Common myeloid progenitor, CD34-positive (primary cell): ENCODE results near the gene PAGE1.
"Not testable (repeated sequence)": the region's sequence is repeated elsewhere in the genome, so short reads cannot be mapped to it uniquely, and the experiment has no call there.

ENCODE experiments used
- CTCF ChIA-PET: fragments of 350-600 bp; sonication (Branson Sonifier 250); formaldehyde crosslinking; loops from one replicate; lab custom pipeline; 2021; ENCODE audit warnings: antibody characterized with exemption; lab: Charles Lee
- POLR2A ChIA-PET: fragments of 350-600 bp; sonication (Branson Sonifier 250); formaldehyde crosslinking; loops from one replicate; lab custom pipeline; 2021; ENCODE audit warnings: antibody characterized with exemption; lab: Charles Lee
- DNase-seq, 3 donors: peaks; one replicate each; pipeline versions ENCODE4 v3.0.0 to v3.0.0-alpha.2; 2013
- H3K27ac ChIP-seq, 2 experiments: 1 replicate in 1 of 2; 2 replicates in 1 of 2; pipeline ENCODE4 v1.7.0; 2013; ENCODE audit warnings: inconsistent platforms in 2 of 2, low read length in 2 of 2, mild to moderate bottlenecking in 2 of 2, low read depth in 1 of 2, moderate library complexity in 1 of 2; ENCODE audit not compliant: severe bottlenecking in 2 of 2, insufficient read depth in 1 of 2, poor library complexity in 1 of 2
- H3K27me3 ChIP-seq, 5 experiments: replicated peaks in 2 of 5; 1 replicate in 3 of 5; 2 replicates in 2 of 5; pipeline versions ENCODE4 v1.6.1 to v1.7.0; 2013; ENCODE audit warnings: low read length in 4 of 5, mild to moderate bottlenecking in 2 of 5, moderate library complexity in 2 of 5, inconsistent platforms in 1 of 5; ENCODE audit not compliant: insufficient read depth in 5 of 5, control insufficient read depth in 4 of 5
- H3K36me3 ChIP-seq, 4 experiments: 1 replicate in 2 of 4; 2 replicates in 2 of 4; pipeline versions ENCODE4 v1.6.1 to v1.7.0; 2013; ENCODE audit warnings: low read length in 3 of 4, control low read depth in 1 of 4, mild to moderate bottlenecking in 1 of 4; ENCODE audit not compliant: control insufficient read depth in 4 of 4, insufficient read depth in 4 of 4
- H3K4me1 ChIP-seq, 4 experiments: 1 replicate in 3 of 4; 2 replicates in 1 of 4; pipeline versions ENCODE4 v1.6.1 to v1.7.1; 2013; ENCODE audit warnings: low read length in 3 of 4, mild to moderate bottlenecking in 3 of 4, control low read depth in 1 of 4, inconsistent platforms in 1 of 4, moderate library complexity in 1 of 4; ENCODE audit not compliant: control insufficient read depth in 4 of 4, insufficient read depth in 4 of 4; ENCODE audit errors: control extremely low read depth in 1 of 4
- H3K4me3 ChIP-seq, 7 experiments: 1 replicate in 4 of 7; 2 replicates in 3 of 7; pipeline versions ENCODE4 v1.5.1 to v1.7.0; 2013; ENCODE audit warnings: mild to moderate bottlenecking in 7 of 7, low read length in 6 of 7, moderate library complexity in 6 of 7, inconsistent platforms in 2 of 7, low read depth in 2 of 7, control low read depth in 1 of 7; ENCODE audit not compliant: insufficient read depth in 4 of 7, control insufficient read depth in 1 of 7; ENCODE audit errors: extremely low read depth in 1 of 7
- H3K9me3 ChIP-seq, 5 experiments: 1 replicate in 4 of 5; 2 replicates in 1 of 5; pipeline versions ENCODE4 v1.6.1 to v1.7.1; 2013; ENCODE audit warnings: low read length in 4 of 5, mild to moderate bottlenecking in 2 of 5, inconsistent platforms in 1 of 5, low read depth in 1 of 5, moderate library complexity in 1 of 5; ENCODE audit not compliant: control insufficient read depth in 4 of 5, insufficient read depth in 2 of 5; ENCODE audit errors: control extremely low read depth in 1 of 5
- WGBS: methylation state at CpG from one replicate; pipeline ENCODE4 v1.1.5; 2013; ENCODE audit not compliant: insufficient coverage; 5-methylcytosine and 5-hydroxymethylcytosine counted together

Gene PAGE1

DNA sequence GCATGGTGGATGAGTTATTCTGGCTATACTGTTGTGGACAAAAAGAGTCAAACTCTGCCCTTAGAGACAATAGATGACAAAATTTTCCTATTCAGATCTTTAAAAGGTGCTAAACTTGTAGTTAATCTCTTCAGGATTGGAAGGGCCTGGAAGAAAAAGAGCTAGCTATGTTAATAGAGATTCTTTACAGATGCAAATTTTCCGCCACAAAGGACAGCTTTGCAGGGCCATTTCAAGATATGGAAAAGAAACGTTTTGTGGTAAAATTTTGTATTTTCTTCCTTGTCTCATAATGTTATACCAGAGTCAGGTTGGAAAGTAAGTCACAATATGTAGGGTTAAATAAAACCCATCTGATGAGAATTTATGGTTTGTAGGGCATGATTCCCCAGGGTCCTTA lies 24.3 kb upstream of the PAGE1 start:
- 100% methylated on average over 1 of the region's 2 CpGs for WGBS
- H3K4me3 ChIP-seq, CTCF ChIA-PET, H3K27me3 ChIP-seq, POLR2A ChIA-PET, H3K36me3 ChIP-seq, DNase-seq, H3K4me1 ChIP-seq, H3K9me3 ChIP-seq, H3K27ac ChIP-seq: not testable (repeated sequence)

DNA sequence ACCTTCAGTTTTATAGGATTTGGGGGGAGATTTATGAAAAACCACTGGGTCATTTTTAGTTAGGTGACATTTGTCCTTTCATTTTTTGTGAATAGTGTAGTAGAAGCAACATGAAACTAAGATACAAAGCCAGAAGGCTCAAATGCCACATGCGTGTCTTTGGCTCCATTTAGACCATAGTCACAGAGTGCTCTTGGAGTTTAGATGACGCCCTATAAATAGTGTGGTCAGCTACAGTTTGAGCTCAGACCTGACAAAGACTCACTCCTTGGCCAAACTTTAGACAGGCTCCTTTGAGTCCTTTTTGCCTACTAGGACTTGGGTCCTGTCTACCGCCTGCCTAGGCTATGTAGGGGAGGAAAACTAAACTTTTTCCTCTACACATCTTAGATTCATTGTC lies 16.8 kb upstream of the PAGE1 start:
- POLR2A ChIA-PET: no interaction called here
- CTCF ChIA-PET: no interaction called here

DNA sequence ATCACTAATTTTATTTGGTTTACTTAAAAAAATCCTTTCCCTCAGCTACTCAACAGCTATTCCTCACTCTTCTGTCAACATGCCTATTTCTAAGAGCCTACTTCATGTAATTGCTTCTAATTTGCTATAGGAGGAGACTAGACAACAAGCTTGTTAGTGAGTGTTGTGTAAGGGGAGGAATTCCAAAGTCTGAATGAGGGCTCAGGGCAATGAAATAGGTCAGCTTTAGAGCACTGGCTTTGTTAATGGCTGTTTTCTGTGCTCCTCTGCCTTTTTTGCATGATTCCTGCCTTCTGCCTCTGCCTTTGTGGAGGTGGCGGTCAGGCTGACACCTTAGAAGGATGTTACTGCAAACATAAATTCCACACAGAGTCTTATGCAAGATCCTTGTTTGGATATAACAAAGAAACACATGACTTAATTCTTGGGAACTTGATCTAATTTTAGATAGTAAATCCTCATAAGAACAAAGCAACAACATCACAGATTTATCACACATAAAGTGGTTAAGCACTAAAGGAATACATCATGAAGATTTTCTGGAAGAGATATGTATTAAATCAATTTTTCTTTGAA lies 15.0 kb upstream of the PAGE1 start:
- H3K36me3 ChIP-seq: no peaks in the 10 kb centered on the region
- H3K4me3 ChIP-seq: no peak overlapping the region
- CTCF ChIA-PET: no interaction called here
- H3K9me3 ChIP-seq: no peaks in the 10 kb centered on the region
- POLR2A ChIA-PET: no interaction called here
- no peak for DNase-seq
- WGBS: 86% methylated on average over 1 of the region's 1 CpG
- H3K4me1 ChIP-seq: no peaks in the 10 kb centered on the region
- H3K27me3 ChIP-seq: no peaks in the 10 kb centered on the region
- no peak overlapping the region for H3K27ac ChIP-seq

More for the DNA sequence above, 16.8 kb upstream of the PAGE1 start:
- no peaks in the 10 kb centered on the region for H3K9me3 ChIP-seq
- no peak overlapping the region for H3K4me3 ChIP-seq
- DNase-seq: no peak
- H3K27ac ChIP-seq: no peak overlapping the region
- no peaks in the 10 kb centered on the region for H3K4me1 ChIP-seq
- 100% methylated on average over 1 of the region's 3 CpGs for WGBS
- H3K36me3 ChIP-seq: no peaks in the 10 kb centered on the region
- H3K27me3 ChIP-seq: peaks cover 0 to 2% (median 0%) of the 10 kb centered on the region in 5 experiments

GRCh38 chrX:49704691-49705404 lies 9.1 kb upstream of the PAGE1 start:
- H3K4me1 ChIP-seq: no peaks in the 10 kb centered on the region
- WGBS: 78% methylated on average over 3 of the region's 8 CpGs
- no peak overlapping the region for H3K27ac ChIP-seq
- H3K9me3 ChIP-seq: no peaks in the 10 kb centered on the region
- H3K4me3 ChIP-seq: no peak overlapping the region
- no peaks in the 10 kb centered on the region for H3K36me3 ChIP-seq
- CTCF ChIA-PET: no interaction called here
- POLR2A ChIA-PET: no interaction called here
- H3K27me3 ChIP-seq: peaks cover 0 to 5% (median 0%) of the 10 kb centered on the region in 5 experiments
- no peak for DNase-seq

DNA sequence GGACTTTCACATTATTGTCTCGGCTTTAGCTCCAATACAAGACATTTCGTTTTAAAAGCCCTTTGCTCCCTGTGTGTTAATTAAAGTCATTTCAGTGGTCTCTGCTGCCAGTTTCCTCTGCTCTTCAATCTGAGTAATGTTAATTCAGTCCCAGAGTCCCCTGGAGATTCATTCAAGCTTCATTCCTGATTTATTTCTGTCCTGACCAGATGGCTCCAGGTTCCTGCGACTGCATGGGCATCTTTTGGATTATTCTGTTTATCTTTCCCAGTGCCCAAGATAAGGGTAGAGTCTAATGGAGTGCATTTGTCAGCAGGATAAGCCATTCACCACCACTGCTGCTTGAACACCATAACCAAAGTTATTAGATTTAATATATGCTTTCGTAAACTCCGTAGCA lies 6.1 kb upstream of the PAGE1 start:
- POLR2A ChIA-PET: no interaction called here
- 64% methylated on average over 4 of the region's 5 CpGs for WGBS
- Histone ChIP-seq H3K27ac (no peak overlapping the region), H3K4me3 (no peak overlapping the region), H3K9me3 (peaks cover 0 to 3% (median 0%) of the 10 kb centered on the region in 5 experiments), H3K27me3 (peaks cover 0 to 5% (median 0%) of the 10 kb centered on the region in 5 experiments), H3K36me3 (no peaks in the 10 kb centered on the region), H3K4me1 (no peaks in the 10 kb centered on the region)
- CTCF ChIA-PET: interaction anchor here (1.5 kb wide), 1 partner anchor 137 kb away, joined by 3 read pairs; no protein-coding TSS in a partner anchor
- DNase-seq: no peak

DNA sequence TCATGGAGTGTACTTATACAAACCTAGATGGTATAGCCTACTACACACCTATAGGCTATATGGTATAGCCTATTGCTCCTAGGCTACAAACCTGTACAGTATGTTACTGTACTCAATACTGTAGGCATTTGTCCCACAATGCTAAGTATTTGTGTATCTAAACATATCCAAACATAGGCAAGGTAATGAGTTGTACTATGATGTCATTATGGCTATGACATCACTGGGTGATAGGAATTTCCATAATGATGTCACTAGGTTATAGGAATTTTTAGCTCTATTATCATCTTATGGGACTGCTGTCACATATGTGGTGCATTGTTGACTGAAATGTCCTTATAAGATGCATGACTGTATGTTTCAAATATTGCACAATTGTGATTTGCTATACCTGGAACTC lies 5.5 kb upstream of the PAGE1 start:
- Histone ChIP-seq H3K4me1 (no peaks in the 10 kb centered on the region), H3K36me3 (no peaks in the 10 kb centered on the region), H3K9me3 (peaks cover 0 to 3% (median 0%) of the 10 kb centered on the region in 5 experiments), H3K27me3 (peaks cover 0 to 5% (median 0%) of the 10 kb centered on the region in 5 experiments), H3K27ac (no peak overlapping the region), H3K4me3 (no peak overlapping the region)
- DNase-seq: no peak
- POLR2A ChIA-PET: no interaction called here
- CTCF ChIA-PET: interaction anchor here (1.5 kb wide), 1 partner anchor 138 kb away, joined by 3 read pairs; no protein-coding TSS in a partner anchor

GRCh38 chrX:49675075-49675719 lies 20.6 kb downstream of the PAGE1 start:
- no peak for DNase-seq
- Histone ChIP-seq H3K27ac (no peak overlapping the region), H3K36me3 (no peaks in the 10 kb centered on the region), H3K27me3 (peaks cover 0 to 3% (median 0%) of the 10 kb centered on the region in 5 experiments), H3K9me3 (no peaks in the 10 kb centered on the region), H3K4me1 (no peaks in the 10 kb centered on the region), H3K4me3 (no peak overlapping the region)
- WGBS: 93% methylated on average over 2 of the region's 2 CpGs
- POLR2A ChIA-PET: no interaction called here
- CTCF ChIA-PET: no interaction called here
